PC-9 (cell line): Measurements from ENCODE around the gene PCDHGA8. TPM values are rescaled to one million over a fixed set of nuclear protein-coding genes. Genes with fewer than 3 reads are reported as not detected.
"Not testable (repeated sequence)": the region's sequence is repeated elsewhere in the genome, so short reads cannot be mapped to it uniquely, and the experiment has no call there.

Experiments
- BruUV-seq: library from RNA; stranded (reverse); fragments of 400-500 nt; replicated peaks from 2 replicates; lab custom pipeline; 2021; lab: Mats Ljungman, UMichigan
- CTCF ChIA-PET: fragments of 300-600 bp; sonication (Branson Sonifier 250); formaldehyde crosslinking; loops from one replicate; lab custom pipeline; 2022; ENCODE audit warnings: antibody characterized with exemption; lab: Charles Lee
- POLR2A ChIA-PET: fragments of 300-600 bp; sonication (Branson Sonifier 250); formaldehyde crosslinking; loops from one replicate; lab custom pipeline; 2022; ENCODE audit warnings: antibody characterized with exemption; ENCODE audit not compliant: unreplicated experiment; lab: Charles Lee
- DNase-seq, 2 experiments: peaks; one replicate each; pipeline versions ENCODE4 v3.0.0 to v3.0.0-alpha.2; 2015 to 2022; ENCODE audit warnings: mixed read lengths in 1 of 2
- H2AFZ ChIP-seq: fragments of 200-600 bp; sonication (generic); 2 replicates; pipeline ENCODE4 v1.8.1; 2017; ENCODE audit warnings: antibody characterized with exemption
- H3F3A ChIP-seq: fragments of 200-600 bp; sonication (generic); 2 replicates; pipeline ENCODE4 v1.8.1; 2017; ENCODE audit warnings: antibody characterized with exemption, mild to moderate bottlenecking, low read depth; ENCODE audit not compliant: insufficient read depth
- H3K27ac ChIP-seq: fragments of 200-600 bp; sonication (generic); 2 replicates; pipeline ENCODE4 v1.6.1; 2016; ENCODE audit warnings: mixed run types
- H3K27me3 ChIP-seq: fragments of 200-600 bp; sonication (generic); 2 replicates; pipeline ENCODE4 v1.6.1; 2016; ENCODE audit warnings: low read depth, mixed run types; ENCODE audit not compliant: insufficient read depth
- H3K36me3 ChIP-seq: fragments of 200-600 bp; sonication (generic); 2 replicates; pipeline ENCODE4 v1.6.1; 2016; ENCODE audit warnings: low read depth, mixed run types
- H3K4me1 ChIP-seq: fragments of 200-600 bp; sonication (generic); replicated peaks from 2 replicates; pipeline ENCODE4 v1.6.1; 2016; ENCODE audit warnings: mixed run types; ENCODE audit not compliant: insufficient read depth
- H3K4me2 ChIP-seq: fragments of 200-600 bp; sonication (generic); 2 replicates; pipeline ENCODE4 v1.6.1; 2017; ENCODE audit warnings: mixed run types
- H3K4me3 ChIP-seq: fragments of 200-600 bp; sonication (generic); 2 replicates; pipeline ENCODE4 v1.6.1; 2016; ENCODE audit warnings: mixed run types
- H3K79me2 ChIP-seq: fragments of 200-600 bp; sonication (generic); 2 replicates; pipeline ENCODE4 v1.6.1; 2017; ENCODE audit warnings: low read depth, mixed run types
- H3K9me2 ChIP-seq: fragments of 200-600 bp; sonication (generic); 2 replicates; pipeline ENCODE4 v1.8.1; 2017; ENCODE audit warnings: mild to moderate bottlenecking; ENCODE audit not compliant: insufficient read depth
- H3K9me3 ChIP-seq: fragments of 200-600 bp; sonication (generic); 2 replicates; pipeline ENCODE4 v1.8.1; 2016; ENCODE audit warnings: low read depth; ENCODE audit not compliant: insufficient read depth
- H4K20me1 ChIP-seq: fragments of 200-600 bp; sonication (generic); 2 replicates; pipeline ENCODE4 v1.8.1; 2017; ENCODE audit not compliant: insufficient read depth
- CTCF ChIP-seq: fragments of 200-600 bp; sonication (generic); conservative IDR thresholded peaks from 2 replicates; pipeline ENCODE4 v1.6.1; 2017; ENCODE audit warnings: mixed run types, antibody characterized with exemption, mild to moderate bottlenecking, moderate library complexity
- EZH2 ChIP-seq: fragments of 200-600 bp; sonication (generic); IDR thresholded peaks from 2 replicates; pipeline ENCODE4 v1.8.0; 2017; ENCODE audit warnings: antibody characterized with exemption, low read depth
- intact Hi-C: fragments of 100-400 bp; cut with micrococcal nuclease; formaldehyde crosslinking; loops from one replicate; pipeline ENCODE4 v1.10.0; 2022; ENCODE audit not compliant: unreplicated experiment
- total RNA-seq: library from RNA; stranded (reverse); gene quantifications from 2 replicates; pipeline ENCODE4 v1.2.3, GENCODE V29; 2021

PCDHGA8 gene
- total RNA-seq, 1 experiment from 2014 or later, result not detected

- H2AFZ ChIP-seq, result no peak overlapping the region
- H4K20me1 ChIP-seq, result no peaks in the 10 kb centered on the region
- DNase-seq, result no peak
- H3K36me3 ChIP-seq, result no peaks in the 10 kb centered on the region
- peaks cover 56% of the 10 kb centered on the region for H3K27me3 ChIP-seq
- no peak overlapping the region for H3K4me3 ChIP-seq
- BruUV-seq, result no TSS peak
- intact Hi-C loops, result no loop called here
- CTCF ChIA-PET, result interaction anchor here (0.6 kb wide), 1 partner anchor 73 kb away, joined by 3 read pairs; the partner anchor contains the start of gene PCDHGA1
- H3K4me2 ChIP-seq, result no peak overlapping the region
- no peaks in the 10 kb centered on the region for H3K79me2 ChIP-seq
- TF ChIP-seq CTCF, result no peak
- no peak for TF ChIP-seq EZH2
- no peaks in the 10 kb centered on the region for H3K9me2 ChIP-seq
- no peaks in the 10 kb centered on the region for H3K4me1 ChIP-seq
- POLR2A ChIA-PET, result interaction anchor here (0.7 kb wide), 1 partner anchor 137 kb away, joined by 4 read pairs; no protein-coding TSS in a partner anchor
- H3K27ac ChIP-seq, result no peak overlapping the region
- no peaks in the 10 kb centered on the region for H3K9me3 ChIP-seq
- no peaks in the 10 kb centered on the region for H3F3A ChIP-seq
These were observed 11.0 kb downstream of the PCDHGA8 start for GRCh38 chr5:141403387-141403786.

- H3K36me3 ChIP-seq, H3K79me2 ChIP-seq, H3K9me3 ChIP-seq, intact Hi-C loops, H3F3A ChIP-seq, BruUV-seq, H3K9me2 ChIP-seq, H3K4me2 ChIP-seq, H3K27ac ChIP-seq, H2AFZ ChIP-seq, H4K20me1 ChIP-seq, H3K4me1 ChIP-seq, POLR2A ChIA-PET, H3K4me3 ChIP-seq: not testable (repeated sequence)
- CTCF ChIA-PET, result interaction anchor here (0.6 to 1.7 kb wide), 2 partner anchors 153 to 156 kb away, joined by 4 to 5 read pairs; no protein-coding TSS in a partner anchor
- TF ChIP-seq CTCF, result peak; percentile 59
- H3K27me3 ChIP-seq, result peaks cover 37% of the 10 kb centered on the region; the same call in 1 of the 2 replicates
- DNase-seq, result peak in 1 of 2 experiments; percentile 21
These were observed 15.5 kb downstream of the PCDHGA8 start, which contains the start of gene PCDHGB6 for GRCh38 chr5:141407790-141408505. Gene PCDHGB6, plus strand, starts transcription at chr5:141408021. Its CDS starts 182 bp downstream, at chr5:141408203.

DNA sequence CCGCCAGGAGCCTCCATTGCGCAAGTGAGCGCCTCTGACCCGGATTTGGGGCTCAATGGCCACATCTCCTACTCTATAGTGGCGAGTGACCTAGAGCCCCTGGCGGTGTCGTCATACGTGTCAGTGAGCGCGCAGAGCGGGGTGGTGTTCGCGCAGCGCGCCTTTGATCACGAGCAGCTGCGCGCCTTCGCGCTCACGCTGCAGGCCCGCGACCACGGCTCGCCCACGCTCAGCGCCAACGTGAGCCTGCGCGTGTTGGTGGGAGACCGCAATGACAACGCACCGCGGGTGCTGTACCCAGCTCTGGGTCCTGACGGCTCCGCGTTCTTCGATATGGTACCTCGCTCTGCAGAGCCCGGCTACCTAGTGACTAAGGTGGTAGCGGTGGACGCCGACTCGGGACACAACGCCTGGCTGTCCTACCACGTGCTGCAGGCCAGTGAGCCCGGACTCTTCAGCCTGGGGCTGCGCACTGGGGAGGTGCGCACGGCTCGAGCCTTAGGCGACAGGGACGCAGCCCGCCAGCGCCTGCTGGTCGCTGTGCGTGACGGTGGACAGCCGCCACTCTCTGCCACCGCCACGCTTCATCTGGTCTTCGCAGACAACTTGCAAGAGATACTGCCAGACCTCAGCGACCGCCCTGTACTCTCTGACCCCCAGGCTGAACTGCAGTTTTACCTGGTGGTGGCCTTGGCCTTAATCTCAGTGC is 17.3 kb downstream of the PCDHGA8 start:
- no peak for DNase-seq
- Histone ChIP-seq H3K36me3 (no peaks in the 10 kb centered on the region), H3K27me3 (peaks cover 23% of the 10 kb centered on the region; the same call in 1 of the 2 replicates), H3F3A (no peaks in the 10 kb centered on the region), H3K27ac (no peak overlapping the region), H3K4me3 (no peak overlapping the region), H3K4me1 (no peaks in the 10 kb centered on the region), H4K20me1 (no peaks in the 10 kb centered on the region), H3K4me2 (no peak overlapping the region), H2AFZ (no peak overlapping the region), H3K9me2 (no peaks in the 10 kb centered on the region), H3K9me3 (no peaks in the 10 kb centered on the region), H3K79me2 (no peaks in the 10 kb centered on the region)
- ChIA-PET CTCF (no interaction called here), POLR2A (no interaction called here)
- TF ChIP-seq EZH2 (no peak), CTCF (no peak)
- intact Hi-C loops, result loop anchor here (5.0 to 10.0 kb wide), 3 partner anchors 85 to 327 kb away; partner anchors contain the start of genes PCDHB14 and TAF7
- no TSS peak for BruUV-seq
